Stimulated activated CD8-positive, alpha-beta memory T cell treated with anti-CD3 and anti-CD28 coated beads, Interleukin-4, amount 100 ng/mL, for 48 hours (primary cell): ENCODE data around the gene TBC1D5.
"Not testable (repeated sequence)": the region's sequence is repeated elsewhere in the genome, so short reads cannot be mapped to it uniquely, and the experiment has no call there.

Experiments
- DNase-seq: peaks from one replicate; pipeline ENCODE4 v3.0.0-alpha.2; 2020

The TBC1D5 gene

GRCh38 chr3:17518189-17519059, 224.0 kb downstream of the TBC1D5 start:
- no peak for DNase-seq

- DNase-seq: no peak
Measured at GRCh38 chr3:17515445-17516234, 226.8 kb downstream of the TBC1D5 start.

- no peak for DNase-seq
Measured at GRCh38 chr3:17514597-17514996, 227.8 kb downstream of the TBC1D5 start.

GRCh38 chr3:17510265-17510664, 232.2 kb downstream of the TBC1D5 start:
- no peak for DNase-seq

- DNase-seq: no peak
Measured at GRCh38 chr3:17508180-17508752, 234.2 kb downstream of the TBC1D5 start.

GRCh38 chr3:17507480-17507879, 235.0 kb downstream of the TBC1D5 start:
- DNase-seq: no peak

GRCh38 chr3:17505856-17506255, 236.6 kb downstream of the TBC1D5 start:
- DNase-seq: no peak

GRCh38 chr3:17501745-17502144, 240.7 kb downstream of the TBC1D5 start:
- DNase-seq: no peak

GRCh38 chr3:17500618-17501017, 241.8 kb downstream of the TBC1D5 start:
- DNase-seq: no peak

GRCh38 chr3:17494117-17494809, 248.2 kb downstream of the TBC1D5 start:
- DNase-seq: no peak

- no peak for DNase-seq
Measured at GRCh38 chr3:17491601-17492000, 250.8 kb downstream of the TBC1D5 start.

- not testable (repeated sequence) for DNase-seq
Measured at GRCh38 chr3:17491190-17491589, 251.2 kb downstream of the TBC1D5 start.

- DNase-seq: no peak
Measured at GRCh38 chr3:17489139-17489538, 253.3 kb downstream of the TBC1D5 start.

- no peak for DNase-seq
Measured at GRCh38 chr3:17481116-17481515, 261.3 kb downstream of the TBC1D5 start.

GRCh38 chr3:17479681-17480405, 262.6 kb downstream of the TBC1D5 start:
- no peak for DNase-seq

GRCh38 chr3:17478673-17479072, 263.8 kb downstream of the TBC1D5 start:
- DNase-seq: no peak

GRCh38 chr3:17473761-17474160, 268.7 kb downstream of the TBC1D5 start:
- no peak for DNase-seq

- no peak for DNase-seq
Measured at GRCh38 chr3:17469954-17470353, 272.5 kb downstream of the TBC1D5 start.

GRCh38 chr3:17469520-17469919, 272.9 kb downstream of the TBC1D5 start:
- DNase-seq: no peak

- no peak for DNase-seq
Measured at GRCh38 chr3:17466028-17466427, 276.4 kb downstream of the TBC1D5 start.

GRCh38 chr3:17459470-17459993, 282.9 kb downstream of the TBC1D5 start:
- no peak for DNase-seq

GRCh38 chr3:17456650-17457049, 285.8 kb downstream of the TBC1D5 start:
- DNase-seq: no peak
